Measurements from ENCODE around the gene DNAJC7. TPM values are rescaled to one million over a fixed set of nuclear protein-coding genes. Genes with fewer than 3 reads are reported as not detected.

The DNAJC7 gene
- polyA plus RNA-seq, 1 of the 3 experiments (the other 2 are of a cell fraction), result 38.8 TPM

DNA sequence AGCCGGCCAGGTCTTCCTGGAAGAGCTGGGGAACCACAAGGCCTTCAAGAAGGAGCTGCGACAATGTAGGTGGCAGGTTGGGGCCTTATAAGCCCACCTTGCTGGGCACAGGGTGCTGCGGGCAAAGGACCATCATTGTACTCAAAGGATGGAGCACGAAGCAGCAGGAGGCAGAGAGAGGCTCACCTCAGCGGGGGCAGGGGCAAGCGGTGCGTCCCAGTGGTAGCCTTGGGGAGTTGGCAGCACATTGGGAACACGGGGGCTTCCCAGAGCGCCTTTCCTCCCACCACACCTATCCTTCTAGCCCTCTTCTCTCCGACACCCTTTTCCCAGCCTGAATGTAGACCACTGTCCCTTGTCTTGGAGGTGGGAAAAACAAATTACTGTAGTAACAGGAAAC, 48.6 kb downstream of the DNAJC7 start:
- Histone ChIP-seq H3K4me2 (no peak overlapping the region), H3K9me3 (no peaks in the 10 kb centered on the region), H3K9me2 (no peaks in the 10 kb centered on the region), H3K4me3 (ENCODE audit: low read depth in 2 of 2, low read length in 1 of 2) (no peak overlapping the region), H4K20me1 (ENCODE audit: insufficient read depth) (0 out of 2 replicates have a peak, but pooled peaks cover 8% of the 10 kb centered on the region), H3K9ac (no peak overlapping the region), H3K27ac (ENCODE audit: low read depth in 2 of 2, low read length in 1 of 2) (peak overlapping the region in 1 of 2 experiments; percentile 13; a peak in 1 of 4 replicates), H2AFZ (ENCODE audit: low read depth) (no peak overlapping the region), H3K79me2 (ENCODE audit: insufficient read depth) (peaks cover 58% of the 10 kb centered on the region), H3K27me3 (ENCODE audit: insufficient read depth) (no peaks in the 10 kb centered on the region), H3K36me3 (replicated peaks in 1 of 2; ENCODE audit: control insufficient read depth in 1 of 2, insufficient read depth in 2 of 2, low read length in 1 of 2) (peaks cover 27 to 37% of the 10 kb centered on the region in 2 experiments), H3K4me1 (ENCODE audit: control insufficient read depth in 1 of 2, insufficient read depth in 2 of 2, low read depth in 1 of 2, low read length in 1 of 2) (peaks cover 5 to 54% of the 10 kb centered on the region in 2 experiments; a peak in 2 of 4 replicates), H3F3A (replicated peaks; ENCODE audit: insufficient read depth) (peaks cover 10% of the 10 kb centered on the region)
- WGBS (ENCODE audit: low lambda C conversion rate), result 96% methylated on average over 9 of the region's 10 CpGs
- DNase-seq, result no peak
- no peak for TF ChIP-seq SMC3 (IDR thresholded peaks at IDR 0.05; ENCODE audit: low read depth, low read length)
- TF ChIP-seq TCF12 (IDR thresholded peaks at IDR 0.05), result no peak
- TF ChIP-seq POLR2AphosphoS5 (IDR thresholded peaks at IDR 0.05; ENCODE audit: low read depth, low read length), result no peak; the same call in 1 of the 2 replicates
- TF ChIP-seq EZH2phosphoT487 (IDR thresholded peaks at IDR 0.05; ENCODE audit: borderline replicate concordance, low read depth), result no peak
- TF ChIP-seq CHD2 (IDR thresholded peaks at IDR 0.05; ENCODE audit: low read length, partially characterized antibody), result no peak
- no peak for TF ChIP-seq USF1 (IDR thresholded peaks at IDR 0.05; ENCODE audit: borderline replicate concordance, low read depth)
- TF ChIP-seq RAD21 (IDR thresholded peaks at IDR 0.05; ENCODE audit: low read length), result no peak
- TF ChIP-seq RXRA (IDR thresholded peaks at IDR 0.05; ENCODE audit: borderline replicate concordance, low read depth), result no peak
- no peak for TF ChIP-seq GABPA (IDR thresholded peaks at IDR 0.05; ENCODE audit: low read depth)
- TF ChIP-seq MEF2A (IDR thresholded peaks at IDR 0.05; ENCODE audit: borderline replicate concordance, low read depth), result no peak
- no peak for TF ChIP-seq RCOR1 (IDR thresholded peaks at IDR 0.05; ENCODE audit: low read length)
- no peak for TF ChIP-seq GATA2 (CRISPR knock-in tag; IDR thresholded peaks at IDR 0.05)
- no peak for TF ChIP-seq ZBTB33 (IDR thresholded peaks at IDR 0.05; ENCODE audit: borderline replicate concordance, low read depth)
- no peak for TF ChIP-seq FOXM1 (IDR thresholded peaks at IDR 0.05; ENCODE audit: low read depth)
- TF ChIP-seq SIN3A (IDR thresholded peaks at IDR 0.05; ENCODE audit: borderline replicate concordance, low read depth, low read length), result no peak
- TF ChIP-seq FOSL2 (IDR thresholded peaks at IDR 0.05; ENCODE audit: borderline replicate concordance, low read depth), result no peak
- no peak for TF ChIP-seq TAF1 (IDR thresholded peaks at IDR 0.05; ENCODE audit: borderline replicate concordance, low read depth, low read length)
- no peak for TF ChIP-seq TEAD4 (IDR thresholded peaks at IDR 0.05; ENCODE audit: borderline replicate concordance, insufficient read depth)
- TF ChIP-seq MXI1 (IDR thresholded peaks at IDR 0.05; ENCODE audit: low read depth, low read length), result no peak
- TF ChIP-seq, protein P1, sequence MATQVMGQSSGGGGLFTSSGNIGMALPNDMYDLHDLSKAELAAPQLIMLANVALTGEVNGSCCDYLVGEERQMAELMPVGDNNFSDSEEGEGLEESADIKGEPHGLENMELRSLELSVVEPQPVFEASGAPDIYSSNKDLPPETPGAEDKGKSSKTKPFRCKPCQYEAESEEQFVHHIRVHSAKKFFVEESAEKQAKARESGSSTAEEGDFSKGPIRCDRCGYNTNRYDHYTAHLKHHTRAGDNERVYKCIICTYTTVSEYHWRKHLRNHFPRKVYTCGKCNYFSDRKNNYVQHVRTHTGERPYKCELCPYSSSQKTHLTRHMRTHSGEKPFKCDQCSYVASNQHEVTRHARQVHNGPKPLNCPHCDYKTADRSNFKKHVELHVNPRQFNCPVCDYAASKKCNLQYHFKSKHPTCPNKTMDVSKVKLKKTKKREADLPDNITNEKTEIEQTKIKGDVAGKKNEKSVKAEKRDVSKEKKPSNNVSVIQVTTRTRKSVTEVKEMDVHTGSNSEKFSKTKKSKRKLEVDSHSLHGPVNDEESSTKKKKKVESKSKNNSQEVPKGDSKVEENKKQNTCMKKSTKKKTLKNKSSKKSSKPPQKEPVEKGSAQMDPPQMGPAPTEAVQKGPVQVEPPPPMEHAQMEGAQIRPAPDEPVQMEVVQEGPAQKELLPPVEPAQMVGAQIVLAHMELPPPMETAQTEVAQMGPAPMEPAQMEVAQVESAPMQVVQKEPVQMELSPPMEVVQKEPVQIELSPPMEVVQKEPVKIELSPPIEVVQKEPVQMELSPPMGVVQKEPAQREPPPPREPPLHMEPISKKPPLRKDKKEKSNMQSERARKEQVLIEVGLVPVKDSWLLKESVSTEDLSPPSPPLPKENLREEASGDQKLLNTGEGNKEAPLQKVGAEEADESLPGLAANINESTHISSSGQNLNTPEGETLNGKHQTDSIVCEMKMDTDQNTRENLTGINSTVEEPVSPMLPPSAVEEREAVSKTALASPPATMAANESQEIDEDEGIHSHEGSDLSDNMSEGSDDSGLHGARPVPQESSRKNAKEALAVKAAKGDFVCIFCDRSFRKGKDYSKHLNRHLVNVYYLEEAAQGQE (IDR thresholded peaks at IDR 0.05; ENCODE audit: low read depth, low read length), result no peak
- POLR2A ChIA-PET, result no interaction called here
- CTCF ChIA-PET, result interaction anchor here (3.9 kb wide), 1 partner anchor 48 kb away, joined by 21 read pairs; the partner anchor contains the start of gene DNAJC7
